GM19328 (cell line): Measurements from ENCODE around the gene ATP7B.
"Not testable (repeated sequence)": the region's sequence is repeated elsewhere in the genome, so short reads cannot be mapped to it uniquely, and the experiment has no call there.

ENCODE experiments used
- ATAC-seq: cut with Tn5 transposase; IDR thresholded peaks from one replicate; pipeline ENCODE4 v1.9.1; 2021; ENCODE audit warnings: mild to moderate bottlenecking, moderate library complexity; ENCODE audit not compliant: unreplicated experiment

ATP7B gene

DNA sequence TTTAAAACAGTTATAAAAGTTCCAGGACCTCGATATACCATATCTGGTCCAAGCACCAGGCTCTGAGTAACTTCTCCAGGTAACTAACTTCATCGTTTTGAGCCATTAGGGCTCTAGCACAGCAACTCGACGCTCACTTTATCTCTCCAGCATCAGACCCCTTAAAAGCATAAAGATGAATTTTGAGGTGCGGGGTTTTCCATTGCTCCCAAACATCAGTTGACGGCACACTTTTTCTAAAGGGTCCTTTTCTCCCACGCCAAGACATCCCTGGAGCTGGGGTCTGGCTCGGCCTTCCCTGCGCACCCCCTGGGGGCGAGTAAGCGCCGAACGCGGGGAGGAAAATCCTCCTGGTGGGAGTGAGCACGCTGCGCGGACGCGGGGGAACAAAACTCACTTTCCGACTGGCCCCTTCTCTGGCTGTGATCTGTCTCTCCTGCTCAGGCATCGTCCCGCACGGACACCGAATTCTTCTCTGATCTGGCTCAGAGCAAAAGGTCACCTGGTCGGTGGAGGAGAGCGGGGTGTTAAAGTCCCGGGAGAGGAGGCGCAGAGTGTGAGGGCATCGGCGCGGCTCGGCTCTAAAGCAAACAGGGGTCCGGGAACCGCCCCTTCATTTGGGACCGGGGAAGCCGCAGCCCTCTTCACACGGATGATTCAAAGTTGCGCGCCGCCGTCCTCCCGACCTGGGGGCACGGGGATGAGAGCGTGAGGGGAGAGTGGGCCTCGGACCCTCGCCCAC, at the start of gene ATP7B:
Gene ATP7B, minus strand, starts transcription at position 561 of the 742 bp plus-strand sequence. Its CDS starts 113 bp downstream, at position 448.
- ATAC-seq: no peak

- no peak for ATAC-seq
These were observed 42.2 kb upstream of the ATP7B start for GRCh38 chr13:52053460-52053859.

DNA sequence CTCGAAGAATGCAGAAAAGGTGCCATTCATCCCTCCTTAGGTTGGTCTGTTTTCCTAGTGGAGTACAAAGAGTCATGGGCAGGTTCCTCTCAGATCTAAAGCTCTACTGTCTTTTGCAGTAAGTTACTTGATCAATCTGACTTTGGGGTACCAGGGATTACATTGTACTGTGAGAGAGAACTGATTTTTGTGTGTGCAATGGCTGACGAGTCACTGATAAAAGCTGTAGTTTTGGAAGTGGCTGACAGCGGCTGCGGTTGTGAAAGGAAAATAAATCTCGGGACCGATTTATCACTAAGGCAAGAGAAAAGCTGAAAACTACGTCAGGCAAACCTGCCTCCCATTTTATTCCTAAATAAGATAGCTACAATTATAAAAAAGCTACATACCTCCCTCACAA, 40.1 kb upstream of the ATP7B start:
- no peak for ATAC-seq

DNA sequence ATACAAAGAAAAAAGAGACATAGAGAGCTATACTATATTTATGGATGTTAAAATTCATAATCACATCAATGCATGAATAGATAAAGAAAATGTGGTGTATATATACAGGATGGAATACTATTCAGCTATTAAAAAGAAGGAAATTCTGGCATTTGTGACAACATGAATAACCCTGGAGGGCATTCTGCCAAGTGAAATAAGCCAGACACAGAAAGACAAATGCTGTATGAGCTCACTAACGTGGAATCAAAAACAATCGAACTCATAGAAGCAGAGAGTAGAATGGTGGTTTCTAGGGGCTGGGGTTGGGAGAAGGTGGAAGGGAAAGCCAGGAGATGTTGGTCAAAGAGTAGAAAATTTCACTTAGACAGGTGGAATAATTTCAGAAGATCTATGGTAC, 37.3 kb upstream of the ATP7B start:
- no peak for ATAC-seq

- ATAC-seq: no peak
These were observed 36.2 kb upstream of the ATP7B start for GRCh38 chr13:52047463-52047862.

DNA sequence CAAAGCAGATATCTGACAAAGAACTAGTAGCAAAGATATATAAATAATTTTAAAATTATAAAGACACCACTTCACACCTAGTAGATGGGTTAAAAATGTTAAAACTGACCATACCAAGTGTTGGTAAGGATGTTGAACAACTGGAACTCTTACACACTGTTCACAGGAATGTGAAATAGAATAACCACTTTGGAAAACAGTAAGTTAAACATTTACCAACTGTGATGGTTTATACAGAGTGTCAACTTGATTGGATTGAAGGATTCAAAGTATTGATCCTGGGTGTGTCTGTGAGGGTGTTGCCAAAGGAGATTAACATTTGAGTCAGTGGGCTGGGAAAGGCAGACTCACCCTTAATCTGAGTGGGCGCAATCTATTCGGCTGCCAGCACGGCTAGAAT, 32.4 kb upstream of the ATP7B start:
- ATAC-seq: no peak

GRCh38 chr13:52036037-52036436, 24.8 kb upstream of the ATP7B start:
- no peak for ATAC-seq

DNA sequence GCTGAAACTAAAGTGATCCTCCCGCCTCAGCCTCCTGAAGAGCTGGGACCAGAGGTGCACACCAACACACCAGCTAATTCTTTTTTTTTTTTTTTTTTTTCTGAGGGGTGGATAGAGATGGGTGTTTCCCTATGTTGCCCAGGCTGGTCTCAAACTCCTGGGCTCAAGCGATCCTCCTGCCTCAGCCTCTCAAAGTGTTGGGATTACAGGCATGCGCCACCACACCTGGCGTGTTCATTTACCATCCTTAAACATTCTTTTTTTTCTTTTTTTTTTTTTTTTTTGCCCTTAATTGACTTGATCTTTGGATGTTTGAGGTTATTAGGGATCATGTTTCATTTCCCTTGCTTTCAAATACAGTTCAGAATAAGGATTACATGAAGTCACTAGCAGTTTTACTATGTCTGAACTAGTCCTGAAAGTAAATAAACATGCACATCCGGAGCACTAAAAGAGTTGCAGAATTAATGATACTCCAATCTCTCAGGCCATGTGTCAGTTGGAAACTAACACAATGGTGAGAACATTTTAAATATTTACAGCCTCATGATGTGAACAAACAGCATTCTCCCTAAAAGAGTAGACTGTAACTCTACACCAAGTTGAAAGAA, 23.5 kb upstream of the ATP7B start:
- ATAC-seq: no peak

DNA sequence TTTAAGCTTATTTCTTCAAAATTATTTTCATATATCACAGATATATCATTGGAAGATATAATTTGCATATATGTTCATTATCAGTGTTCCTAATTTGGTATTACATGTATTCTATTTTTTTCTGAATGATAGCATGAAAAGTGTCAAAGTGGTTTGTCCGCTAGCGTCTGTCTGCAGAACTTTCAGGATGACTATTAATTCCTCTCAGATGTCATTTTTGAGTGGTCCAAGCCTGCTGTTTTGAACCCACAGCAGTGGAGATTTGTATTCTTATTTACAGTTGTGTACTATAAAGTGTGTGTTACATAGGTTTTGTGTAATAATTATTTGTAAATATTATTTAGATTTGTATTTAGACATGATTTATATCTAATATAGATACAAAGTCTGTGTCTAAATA, 21.8 kb upstream of the ATP7B start:
- ATAC-seq: no peak

DNA sequence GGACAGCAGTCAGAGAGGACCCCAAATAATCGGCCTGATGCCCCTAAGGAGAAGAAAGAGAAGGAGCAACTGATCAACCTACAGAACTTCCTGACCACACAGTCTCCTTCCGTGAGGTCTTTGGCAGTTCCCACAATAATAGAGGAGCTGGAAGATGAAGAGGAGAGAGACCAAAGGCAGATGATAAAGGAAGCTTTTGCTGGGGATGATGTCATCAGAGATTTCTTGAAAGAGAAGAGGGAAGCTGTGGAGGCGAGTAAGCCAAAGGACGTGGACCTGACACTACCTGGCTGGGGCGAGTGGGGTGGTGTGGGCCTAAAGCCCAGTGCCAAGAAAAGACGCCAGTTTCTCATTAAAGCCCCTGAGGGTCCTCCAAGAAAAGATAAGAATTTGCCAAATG, 19.2 kb upstream of the ATP7B start:
- not testable (repeated sequence) for ATAC-seq

DNA sequence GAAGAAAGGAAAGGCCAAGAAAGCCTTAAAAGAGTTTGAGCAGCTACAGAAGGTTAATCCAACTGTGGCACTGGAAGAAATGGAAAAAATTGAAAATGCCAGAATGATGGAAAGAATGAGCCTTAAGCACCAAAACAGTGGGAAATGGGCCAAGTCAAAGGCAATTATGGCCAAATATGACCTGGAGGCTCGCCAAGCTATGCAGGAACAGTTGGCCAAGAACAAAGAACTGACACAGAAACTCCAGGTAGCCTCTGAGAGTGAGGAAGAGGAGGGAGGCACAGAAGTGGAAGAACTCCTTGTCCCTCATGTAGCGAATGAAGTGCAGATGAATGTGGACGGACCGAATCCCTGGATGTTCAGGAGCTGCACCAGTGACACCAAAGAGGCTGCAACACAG, 18.3 kb upstream of the ATP7B start:
- no peak for ATAC-seq

- no peak for ATAC-seq
These were observed 16.6 kb upstream of the ATP7B start for GRCh38 chr13:52027832-52028231.

DNA sequence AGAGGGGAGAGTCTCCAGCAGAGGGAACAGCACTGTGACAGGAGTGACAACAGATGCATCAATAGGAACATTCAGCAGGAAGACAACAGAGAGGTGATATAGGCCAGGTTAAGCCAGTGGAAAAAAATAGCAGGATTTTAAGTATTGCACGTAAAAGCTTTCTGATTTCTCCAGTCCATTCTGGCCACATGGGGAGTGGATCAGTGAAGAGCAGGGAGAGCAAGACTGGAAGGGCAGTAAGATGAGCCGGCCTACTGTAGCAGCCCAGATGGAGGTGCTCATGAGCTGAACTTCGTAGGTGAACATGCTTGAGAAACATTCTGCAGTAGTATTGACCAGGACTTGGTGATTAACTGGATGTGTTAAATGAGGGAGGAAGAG, 15.0 kb upstream of the ATP7B start:
- ATAC-seq: no peak

GRCh38 chr13:52025475-52026245, 14.4 kb upstream of the ATP7B start:
- no peak for ATAC-seq

- no peak for ATAC-seq
These were observed 13.2 kb upstream of the ATP7B start, which contains the start of gene UTP14C for GRCh38 chr13:52024481-52024880. UTP14C (plus strand) TSS chr13:52024691; CDS start chr13:52028805, 4,114 bp downstream.

DNA sequence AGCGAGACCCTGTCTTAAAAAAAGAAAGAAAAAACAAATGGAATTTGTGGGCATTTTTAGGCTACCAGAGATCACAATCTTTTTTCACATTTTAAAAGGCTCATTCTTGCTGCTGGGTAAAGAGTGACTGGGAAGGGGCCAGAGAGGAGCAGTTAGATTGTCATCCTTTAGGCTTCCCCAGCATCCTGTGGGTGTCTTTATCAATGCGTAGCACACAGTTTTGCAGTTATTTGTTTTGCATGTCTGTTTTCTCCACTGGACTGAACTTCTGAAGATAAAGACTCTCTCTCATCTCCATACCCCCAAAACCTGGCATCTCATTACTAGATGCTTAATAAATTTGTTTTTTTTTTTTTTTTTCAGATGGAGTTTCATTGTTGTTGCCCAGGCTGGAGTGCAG, 11.1 kb upstream of the ATP7B start:
- no peak for ATAC-seq

GRCh38 chr13:52020191-52020590, 8.9 kb upstream of the ATP7B start:
- ATAC-seq: no peak

GRCh38 chr13:52016296-52016695, 5.0 kb upstream of the ATP7B start:
- ATAC-seq: no peak

DNA sequence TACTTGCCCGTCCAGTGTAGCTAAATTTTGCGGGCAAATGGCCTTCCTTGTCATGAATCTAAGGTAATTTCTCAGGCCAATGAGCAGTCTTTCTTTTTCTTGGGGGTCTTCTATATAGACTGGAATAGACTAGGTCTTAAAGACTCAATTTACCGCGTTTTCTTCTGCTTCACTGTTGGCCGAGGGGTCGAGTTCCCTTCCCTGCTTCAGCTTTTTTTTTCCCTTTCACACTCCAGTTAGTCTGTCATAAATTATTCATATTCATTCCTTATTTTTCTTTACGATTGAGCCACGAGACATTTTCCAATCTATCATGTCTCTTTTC, 1.2 kb upstream of the ATP7B start:
- no peak for ATAC-seq

GRCh38 chr13:52011632-52012511, 622 bp upstream of the ATP7B start, which contains the start of gene ALG11:
ALG11 (plus strand) TSS chr13:52012398; CDS start chr13:52012419, 21 bp downstream.
- peak; percentile 100 for ATAC-seq

- ATAC-seq: no peak
These were observed 1.3 kb downstream of the ATP7B start for GRCh38 chr13:52009946-52010345.
